ENCODE data around the gene COLEC11.

DNA sequence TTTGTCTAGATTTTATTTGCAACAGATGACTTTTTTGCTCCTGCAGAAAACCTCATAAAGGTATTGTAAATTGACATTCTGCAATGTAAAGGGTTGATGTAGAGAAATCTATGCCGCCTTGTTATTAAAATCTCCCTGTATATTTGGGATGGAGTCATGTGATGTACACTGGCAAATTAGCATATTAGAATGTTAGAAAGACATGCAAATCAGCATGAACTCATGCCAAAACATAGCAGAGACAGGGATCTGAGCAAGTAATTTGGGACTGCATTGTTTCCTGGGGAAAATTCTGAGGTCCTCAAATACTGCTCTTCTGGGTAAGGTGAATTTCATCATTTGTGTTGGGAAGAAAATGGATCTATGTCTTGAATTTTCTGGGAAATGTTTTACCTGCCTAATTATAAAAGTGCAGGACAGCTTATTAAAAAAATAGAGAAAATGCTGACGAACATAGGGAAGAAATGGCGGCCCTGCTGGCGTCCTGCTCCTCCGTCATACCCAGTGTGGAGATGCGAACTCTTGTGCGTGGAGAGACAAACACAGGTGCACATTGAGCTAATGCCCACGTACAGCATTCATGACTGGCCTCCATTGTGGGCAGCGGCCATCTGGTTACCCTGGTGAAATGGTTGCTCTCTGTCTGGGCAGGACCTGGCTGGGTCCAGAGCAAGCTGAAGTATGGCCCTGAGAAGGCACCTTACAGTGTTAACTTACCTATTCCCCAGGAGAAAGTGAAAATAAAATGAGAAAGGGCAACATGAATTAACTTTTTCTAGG is 79.3 kb downstream of the COLEC11 start:
- TF ChIP-seq, protein P1, sequence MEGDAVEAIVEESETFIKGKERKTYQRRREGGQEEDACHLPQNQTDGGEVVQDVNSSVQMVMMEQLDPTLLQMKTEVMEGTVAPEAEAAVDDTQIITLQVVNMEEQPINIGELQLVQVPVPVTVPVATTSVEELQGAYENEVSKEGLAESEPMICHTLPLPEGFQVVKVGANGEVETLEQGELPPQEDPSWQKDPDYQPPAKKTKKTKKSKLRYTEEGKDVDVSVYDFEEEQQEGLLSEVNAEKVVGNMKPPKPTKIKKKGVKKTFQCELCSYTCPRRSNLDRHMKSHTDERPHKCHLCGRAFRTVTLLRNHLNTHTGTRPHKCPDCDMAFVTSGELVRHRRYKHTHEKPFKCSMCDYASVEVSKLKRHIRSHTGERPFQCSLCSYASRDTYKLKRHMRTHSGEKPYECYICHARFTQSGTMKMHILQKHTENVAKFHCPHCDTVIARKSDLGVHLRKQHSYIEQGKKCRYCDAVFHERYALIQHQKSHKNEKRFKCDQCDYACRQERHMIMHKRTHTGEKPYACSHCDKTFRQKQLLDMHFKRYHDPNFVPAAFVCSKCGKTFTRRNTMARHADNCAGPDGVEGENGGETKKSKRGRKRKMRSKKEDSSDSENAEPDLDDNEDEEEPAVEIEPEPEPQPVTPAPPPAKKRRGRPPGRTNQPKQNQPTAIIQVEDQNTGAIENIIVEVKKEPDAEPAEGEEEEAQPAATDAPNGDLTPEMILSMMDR (optimal IDR thresholded peaks at IDR 0.05 in 1 of 3, IDR thresholded peaks at IDR 0.05 in 1 of 3, conservative IDR thresholded peaks at IDR 0.05 in 1 of 3; ENCODE audit: extremely low read depth in 1 of 3, insufficient read depth in 2 of 3, low read length in 3 of 3), result no peak
- TF ChIP-seq EZH2 (IDR thresholded peaks at IDR 0.05; ENCODE audit: low read length), result no peak

Data from keratinocyte (primary cell).